ENCODE results near the gene ENOX1.

Gene ENOX1

GRCh38 chr13:43301346-43301969 is 485.3 kb downstream of the ENOX1 start:
- no peak for DNase-seq

GRCh38 chr13:43300865-43301264 is 485.9 kb downstream of the ENOX1 start:
- no peak for DNase-seq

- no peak for DNase-seq
Measured at GRCh38 chr13:43299374-43299773, 487.4 kb downstream of the ENOX1 start.

GRCh38 chr13:43298816-43299215 is 488.0 kb downstream of the ENOX1 start:
- no peak for DNase-seq

GRCh38 chr13:43297967-43298678 is 488.6 kb downstream of the ENOX1 start:
- DNase-seq = no peak

- DNase-seq = no peak
Measured at GRCh38 chr13:43295825-43296564, 490.8 kb downstream of the ENOX1 start.

GRCh38 chr13:43295321-43295720 is 491.5 kb downstream of the ENOX1 start:
- no peak for DNase-seq

GRCh38 chr13:43294412-43294811 is 492.4 kb downstream of the ENOX1 start:
- no peak for DNase-seq

- no peak for DNase-seq
Measured at GRCh38 chr13:43293986-43294385, 492.8 kb downstream of the ENOX1 start.

- DNase-seq = no peak
Measured at GRCh38 chr13:43293561-43293960, 493.2 kb downstream of the ENOX1 start.

- DNase-seq = no peak
Measured at GRCh38 chr13:43293008-43293407, 493.8 kb downstream of the ENOX1 start.

GRCh38 chr13:43291287-43292060 is 495.3 kb downstream of the ENOX1 start:
- no peak for DNase-seq

- no peak for DNase-seq
Measured at GRCh38 chr13:43289470-43290255, 497.1 kb downstream of the ENOX1 start.

GRCh38 chr13:43286751-43287150 is 500.0 kb downstream of the ENOX1 start:
- DNase-seq = no peak

GRCh38 chr13:43285933-43286597 is 500.7 kb downstream of the ENOX1 start:
- no peak for DNase-seq

- DNase-seq = no peak
Measured at GRCh38 chr13:43284162-43284561, 502.6 kb downstream of the ENOX1 start.

GRCh38 chr13:43279696-43280095 is 507.1 kb downstream of the ENOX1 start:
- no peak for DNase-seq

- no peak for DNase-seq
Measured at GRCh38 chr13:43278127-43278526, 508.6 kb downstream of the ENOX1 start.

GRCh38 chr13:43277142-43277541 is 509.6 kb downstream of the ENOX1 start:
- DNase-seq = no peak

- DNase-seq = no peak
Measured at GRCh38 chr13:43274881-43275280, 511.9 kb downstream of the ENOX1 start.

- no peak for DNase-seq
Measured at GRCh38 chr13:43273362-43273761, 513.4 kb downstream of the ENOX1 start.

- DNase-seq = no peak
Measured at GRCh38 chr13:43272851-43273250, 513.9 kb downstream of the ENOX1 start.

All from activated T-cell treated with anti-CD3 and anti-CD28 coated beads, Interleukin-2, amount 50 U/mL, for 1 hour (primary cell).